ENCODE measurements around the gene CLCNKA. TPM values are rescaled to one million over a fixed set of nuclear protein-coding genes. Genes with fewer than 3 reads are reported as not detected.
"Not testable (repeated sequence)": the region's sequence is repeated elsewhere in the genome, so short reads cannot be mapped to it uniquely, and the experiment has no call there.

Gene CLCNKA
- total RNA-seq, 4 donors from 2014 or later = 0.10 to 1.3 (median 0.63) TPM; not detected in 1

- no peak overlapping the region for H3K4me3 ChIP-seq (ENCODE audit: low read depth, poor library complexity, severe bottlenecking)
- DNase-seq (ENCODE audit: low spot score in 2 of 2) = no peak
- WGBS, 2 donors = 68 to 81% methylated on average over 7 to 8 of the region's 8 CpGs
- intact Hi-C loops (cut with DNase I; ENCODE audit: low total_unique reads) = no loop called here
- TF ChIP-seq CTCF (IDR thresholded peaks at IDR 0.05) = no peak
- TF ChIP-seq POLR2A (IDR thresholded peaks at IDR 0.05) = no peak
Observed at GRCh38 chr1:16053781-16054502, 32.1 kb downstream of the CLCNKA start.

GRCh38 chr1:16054598-16055540 lies 33.0 kb downstream of the CLCNKA start:
- 74 to 85% methylated on average over 7 of the region's 7 CpGs for WGBS, 2 donors
- TF ChIP-seq CTCF (IDR thresholded peaks at IDR 0.05) = no peak
- no peak for TF ChIP-seq POLR2A (IDR thresholded peaks at IDR 0.05)
- intact Hi-C loops (cut with DNase I; ENCODE audit: low total_unique reads) = no loop called here
- DNase-seq (ENCODE audit: low spot score in 2 of 2) = no peak
- no peak overlapping the region for H3K4me3 ChIP-seq (ENCODE audit: low read depth, poor library complexity, severe bottlenecking)

- peak; percentile 72 to 97 for DNase-seq (ENCODE audit: low spot score in 2 of 2)
- TF ChIP-seq POLR2A (IDR thresholded peaks at IDR 0.05) (no peak), CTCF (IDR thresholded peaks at IDR 0.05) (peak in 1 of 3 donors; percentile 75)
- H3K4me3 ChIP-seq (ENCODE audit: low read depth, poor library complexity, severe bottlenecking) = no peak overlapping the region
- 37% methylated on average over 16 of the region's 18 CpGs for WGBS, 2 donors
- intact Hi-C loops (cut with DNase I; ENCODE audit: low total_unique reads) = loop anchor here (2.0 kb wide), 1 partner anchor 23 kb away; no protein-coding TSS in a partner anchor
Observed at GRCh38 chr1:16055613-16056520, 34.0 kb downstream of the CLCNKA start.

- not testable (repeated sequence) for H3K4me3 ChIP-seq (ENCODE audit: low read depth, poor library complexity, severe bottlenecking); DNase-seq (ENCODE audit: low spot score in 2 of 2)
- intact Hi-C loops (cut with DNase I; ENCODE audit: low total_unique reads) = loop anchor here (2.0 kb wide), 1 partner anchor 24 kb away; no protein-coding TSS in a partner anchor
- 57 to 72% methylated on average over 3 of the region's 4 CpGs for WGBS, 2 donors
Observed at GRCh38 chr1:16056521-16056912, 34.7 kb downstream of the CLCNKA start.

- H3K4me3 ChIP-seq (ENCODE audit: low read depth, poor library complexity, severe bottlenecking); DNase-seq (ENCODE audit: low spot score in 2 of 2): not testable (repeated sequence)
- WGBS, 2 donors = 88 to 89% methylated on average over 7 of the region's 7 CpGs
- intact Hi-C loops (cut with DNase I; ENCODE audit: low total_unique reads) = loop anchor here (2.0 kb wide), 1 partner anchor 25 kb away; no protein-coding TSS in a partner anchor
Observed at GRCh38 chr1:16057314-16057915, 35.6 kb downstream of the CLCNKA start.

- 72 to 75% methylated on average over 13 to 15 of the region's 20 CpGs for WGBS, 2 donors
- H3K4me3 ChIP-seq (ENCODE audit: low read depth, poor library complexity, severe bottlenecking); intact Hi-C loops (cut with DNase I; ENCODE audit: low total_unique reads); DNase-seq (ENCODE audit: low spot score in 2 of 2): not testable (repeated sequence)
Observed at GRCh38 chr1:16058394-16059120, 36.7 kb downstream of the CLCNKA start.

Measured in lower leg skin (tissue), 4 donors.